MCF 10A (cell line): ENCODE data around the gene KRT85. TPM values are rescaled to one million over a fixed set of nuclear protein-coding genes. Genes with fewer than 3 reads are reported as not detected.
A peak's percentile ranks its signal among the peaks of the same experiment; 100 is the strongest.

Source experiments
- Bru-seq: library from RNA; stranded (reverse); fragments of 400-500 nt; gene quantifications from one replicate; lab custom pipeline; 2021; lab: Mats Ljungman, UMichigan
- BruChase-seq, 2 experiments: library from RNA; stranded (reverse); fragments of 400-500 nt; gene quantifications; one replicate each; lab custom pipeline; 2021; lab: Mats Ljungman, UMichigan
- BruUV-seq: library from RNA; stranded (reverse); fragments of 400-500 nt; replicated peaks from 2 replicates; lab custom pipeline; 2021; lab: Mats Ljungman, UMichigan
- CTCF ChIA-PET: fragments of 300-600 bp; sonication (Branson Sonifier 250); formaldehyde crosslinking; extraction: SDS; loops from one replicate; lab custom pipeline; 2021; ENCODE audit warnings: antibody characterized with exemption, inconsistent platforms; lab: Yijun Ruan, JAX
- POLR2A ChIA-PET: fragments of 300-600, 350-650 bp; sonication (Branson Sonifier 250); formaldehyde crosslinking; extraction: SDS; loops from one replicate; lab custom pipeline; 2020; ENCODE audit warnings: antibody characterized with exemption, inconsistent platforms; lab: Yijun Ruan, JAX
- DNase-seq: peaks from one replicate; pipeline ENCODE4 v3.0.0-alpha.2; 2018; ENCODE audit not compliant: unreplicated experiment
- H3K27ac Mint-ChIP-seq: one replicate; pipeline ENCODE4 v1.8.0; 2022; ENCODE audit warnings: mild to moderate bottlenecking, low read depth, mixed read lengths; ENCODE audit not compliant: unreplicated experiment
- H3K27me3 Mint-ChIP-seq: one replicate; pipeline ENCODE4 v1.8.0; 2022; ENCODE audit warnings: mixed read lengths; ENCODE audit not compliant: insufficient read depth, unreplicated experiment
- H3K36me3 Mint-ChIP-seq: one replicate; pipeline ENCODE4 v1.8.0; 2022; ENCODE audit warnings: mild to moderate bottlenecking, moderate library complexity, mixed read lengths; ENCODE audit not compliant: insufficient read depth, unreplicated experiment
- H3K4me1 Mint-ChIP-seq: one replicate; pipeline ENCODE4 v1.8.0; 2022; ENCODE audit warnings: mixed read lengths; ENCODE audit not compliant: insufficient read depth, unreplicated experiment
- H3K4me3 Mint-ChIP-seq: one replicate; pipeline ENCODE4 v1.8.0; 2022; ENCODE audit warnings: mild to moderate bottlenecking, moderate library complexity, mixed read lengths; ENCODE audit not compliant: unreplicated experiment
- H3K9me3 Mint-ChIP-seq: one replicate; pipeline ENCODE4 v1.8.0; 2022; ENCODE audit warnings: mixed read lengths; ENCODE audit not compliant: unreplicated experiment
- CTCF ChIP-seq: fragments of 200-600 bp; IDR thresholded peaks from one replicate; pipeline ENCODE4 v1.8.0; 2022; ENCODE audit warnings: antibody characterized with exemption, mild to moderate bottlenecking; ENCODE audit not compliant: unreplicated experiment
- intact Hi-C: fragments of 100-400 bp; cut with micrococcal nuclease; formaldehyde crosslinking; loops from 2 replicates; pipeline ENCODE4 v1.14.1; 2022
- long read RNA-seq: library from polyadenylated mRNA; stranded (forward); transcript quantifications from one replicate; pipeline ENCODE4 v2.0.0, GENCODE V29; 2022
- total RNA-seq: library from RNA; stranded (reverse); gene quantifications from 2 replicates; pipeline ENCODE4 v1.2.3, GENCODE V29; 2022

Gene KRT85
- total RNA-seq (0.23 TPM in 1 of 2 replicates, not detected in the other), Bru-seq, nascent RNA (percentile 7 among the genes with signal in this experiment), BruChase-seq, experiment 1, labeled RNA remaining after a 6-hour chase (not detected), BruChase-seq, experiment 2, labeled RNA remaining after a 2-hour chase (percentile 4 among the genes with signal in this experiment)
- long read RNA-seq: 0 reads

DNA sequence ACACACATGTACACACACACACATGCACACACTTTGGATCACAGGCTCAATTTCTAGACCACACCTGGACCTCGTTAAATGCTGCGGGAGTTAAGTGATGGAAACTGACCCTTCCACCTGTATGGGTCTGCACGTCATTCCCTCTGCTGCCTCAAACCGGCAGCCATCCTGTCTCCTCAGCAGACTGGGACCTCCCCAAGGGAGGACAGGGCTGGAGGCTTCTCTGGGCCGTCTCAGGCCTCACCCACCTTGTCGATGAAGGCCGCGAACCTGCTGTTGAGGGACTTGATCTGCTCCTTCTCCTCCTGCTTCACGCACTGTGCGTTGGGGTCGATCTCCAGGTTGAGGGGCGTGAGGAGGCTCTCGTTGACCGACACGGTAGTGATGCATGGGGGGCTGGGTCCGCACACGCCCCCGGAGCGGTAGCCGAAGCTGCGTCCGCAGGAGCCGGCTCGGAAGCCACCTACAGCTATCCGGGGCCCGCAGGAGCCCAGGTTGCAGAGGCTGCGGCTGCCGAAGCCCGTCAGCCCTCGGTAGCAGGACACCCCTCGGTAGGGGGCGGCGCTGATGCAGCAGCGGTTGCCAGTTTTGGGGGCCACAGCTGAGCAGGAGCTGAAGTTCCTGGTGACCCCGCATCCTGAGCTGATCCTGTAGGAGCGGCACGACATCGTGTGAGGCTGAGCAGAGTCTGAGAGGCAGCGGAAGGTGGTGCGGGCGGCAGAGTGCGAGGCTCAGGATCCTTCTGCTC lies at the start of gene KRT85:
Gene KRT85, minus strand, starts transcription at position 744 of the 748 bp plus-strand sequence. Its CDS starts 76 bp downstream, at position 668.
- Mint-ChIP-seq H3K4me3 (no peak within 1 kb of the TSS), H3K27me3 (peaks cover 11% of the 10 kb centered on the region), H3K27ac (no peak within 1 kb of the TSS), H3K36me3 (no peaks in the 10 kb centered on the region), H3K9me3 (no peaks in the 10 kb centered on the region), H3K4me1 (no peaks in the 10 kb centered on the region)
- CTCF ChIA-PET: interaction anchor here (0.6 to 8.2 kb wide), 3 partner anchors 25 to 510 kb away, joined by 3 to 174 read pairs (median 8); no protein-coding TSS in a partner anchor
- POLR2A ChIA-PET: no interaction called here
- no peak for DNase-seq
- TF ChIP-seq CTCF: no peak
- no TSS peak for BruUV-seq
- intact Hi-C loops: no loop called here

DNA sequence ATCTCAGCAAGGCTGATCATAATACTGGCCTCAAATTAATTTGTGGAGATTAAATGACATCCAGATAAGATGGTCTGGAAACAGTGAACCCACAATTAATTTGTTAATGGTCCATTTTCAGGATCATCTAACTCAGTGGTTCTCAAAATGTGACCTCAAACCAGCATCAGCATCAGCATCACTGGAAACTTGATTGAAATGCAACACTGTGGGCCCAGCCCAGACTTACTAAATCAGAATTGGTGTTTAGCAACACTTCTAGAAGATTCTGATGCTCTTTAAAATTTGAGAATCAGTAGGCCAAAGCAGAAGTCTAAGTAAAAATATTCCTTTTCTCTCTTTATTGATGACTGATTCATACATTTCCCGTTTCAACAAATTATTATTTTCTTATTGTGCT lies 49.5 kb upstream of the KRT85 start:
- POLR2A ChIA-PET: interaction anchor here (0.9 to 1.5 kb wide), 4 partner anchors 12 to 196 kb away, joined by 3 to 5 read pairs (median 4); partner anchors contain the start of gene KRT6A
- no peak overlapping the region for H3K27ac Mint-ChIP-seq
- H3K4me3 Mint-ChIP-seq: no peak overlapping the region
- H3K27me3 Mint-ChIP-seq: no peaks in the 10 kb centered on the region
- intact Hi-C loops: no loop called here
- H3K9me3 Mint-ChIP-seq: no peaks in the 10 kb centered on the region
- DNase-seq: no peak
- CTCF ChIA-PET: interaction anchor here (1.1 kb wide), 1 partner anchor 14 kb away, joined by 5 read pairs; no protein-coding TSS in a partner anchor
- BruUV-seq: no TSS peak
- H3K36me3 Mint-ChIP-seq: no peaks in the 10 kb centered on the region
- no peak for TF ChIP-seq CTCF
- peaks cover 32% of the 10 kb centered on the region for H3K4me1 Mint-ChIP-seq

DNA sequence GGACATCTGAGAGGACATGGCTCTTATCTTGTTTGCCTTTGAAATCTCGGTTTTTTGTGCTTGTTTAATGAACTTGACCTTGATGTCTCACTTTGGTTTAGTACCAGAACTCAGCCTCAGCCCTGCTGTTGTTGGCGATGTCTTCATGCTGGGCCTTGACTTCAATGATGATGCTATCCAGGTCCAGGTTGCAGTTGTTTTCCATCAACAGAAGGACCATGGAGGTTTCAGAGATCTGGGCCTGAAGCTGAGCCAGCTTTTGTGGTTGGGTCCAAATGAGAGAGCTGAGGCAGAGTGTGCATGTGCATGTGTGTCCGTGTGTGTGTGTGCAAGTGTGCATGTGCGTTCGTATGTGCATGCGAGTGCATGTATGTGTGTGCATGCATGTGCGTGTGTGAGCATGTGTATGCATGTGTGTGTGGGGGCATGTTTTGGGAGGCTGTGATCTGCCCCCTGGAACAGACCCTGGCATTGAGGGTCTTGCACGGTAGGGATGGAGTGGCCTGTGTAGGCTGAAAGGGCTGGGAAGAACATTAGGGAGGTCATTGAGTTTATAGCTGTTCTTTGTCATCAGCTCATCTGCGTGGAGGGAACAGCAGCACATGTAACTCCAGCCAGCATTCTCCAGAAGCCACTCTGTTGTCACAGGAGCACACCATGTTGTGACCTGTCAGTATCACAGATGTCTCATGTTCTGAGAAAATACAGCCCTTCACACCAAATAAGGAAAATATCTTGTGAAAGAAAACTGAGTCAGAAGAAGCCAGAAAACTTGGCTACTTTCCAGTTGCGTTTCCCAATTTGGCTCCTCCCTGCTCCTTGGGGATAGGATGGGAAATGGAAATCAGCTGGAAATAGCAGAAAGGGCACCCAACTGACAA lies 48.8 kb upstream of the KRT85 start:
- DNase-seq: peak; percentile 99
- peaks cover 32% of the 10 kb centered on the region for H3K4me1 Mint-ChIP-seq
- H3K4me3 Mint-ChIP-seq: no peak overlapping the region
- no peaks in the 10 kb centered on the region for H3K36me3 Mint-ChIP-seq
- ChIA-PET CTCF (interaction anchor here (1.1 kb wide), 1 partner anchor 14 kb away, joined by 5 read pairs; no protein-coding TSS in a partner anchor), POLR2A (interaction anchor here (0.9 to 1.5 kb wide), 5 partner anchors 13 to 195 kb away, joined by 3 to 5 read pairs (median 3); partner anchors contain the start of gene KRT6A)
- no peaks in the 10 kb centered on the region for H3K27me3 Mint-ChIP-seq
- TF ChIP-seq CTCF: no peak
- no peaks in the 10 kb centered on the region for H3K9me3 Mint-ChIP-seq
- H3K27ac Mint-ChIP-seq: peak overlapping the region; percentile 56
- intact Hi-C loops: no loop called here
- BruUV-seq: no TSS peak
